ENCODE results near the gene TMEM234.

- TF ChIP-seq POLR2AphosphoS5 (IDR thresholded peaks at IDR 0.05; ENCODE audit: low read depth, low read length): no peak
- no peak for TF ChIP-seq FOXP2 (optimal IDR thresholded peaks at IDR 0.05; ENCODE audit: borderline replicate concordance, extremely low read depth, extremely low read length, insufficient read depth)
- TF ChIP-seq REST (IDR thresholded peaks at IDR 0.05; ENCODE audit: insufficient read depth in 1 of 2, low read depth in 2 of 2, low read length in 2 of 2): no peak
- TF ChIP-seq SIN3A (IDR thresholded peaks at IDR 0.05; ENCODE audit: borderline replicate concordance, insufficient read depth, low read length): no peak
Measured at GRCh38 chr1:32180186-32181060, 41.7 kb downstream of the TMEM234 start.
